Measurements from ENCODE around the gene SPSB1. TPM values are rescaled to one million over a fixed set of nuclear protein-coding genes. Genes with fewer than 3 reads are reported as not detected.
"Not testable (repeated sequence)": the region's sequence is repeated elsewhere in the genome, so short reads cannot be mapped to it uniquely, and the experiment has no call there.

The SPSB1 gene
- total RNA-seq, 2 experiments from 2014 or later: 11.0 to 12.5 TPM

GRCh38 chr1:9384751-9385245 lies 92.1 kb downstream of the SPSB1 start:
- POLR2A ChIA-PET: no interaction called here
- Mint-ChIP-seq H3K27me3 (no peaks in the 10 kb centered on the region), H3K9me3 (no peaks in the 10 kb centered on the region), H3K27ac (no peak overlapping the region), H3K36me3 (no peaks in the 10 kb centered on the region), H3K4me3 (no peak overlapping the region), H3K4me1 (ENCODE audit: low read depth) (peaks cover 8% of the 10 kb centered on the region)
- CTCF ChIA-PET: interaction anchor here (1.5 kb wide), 1 partner anchor 95 kb away, joined by 3 read pairs; no protein-coding TSS in a partner anchor
- intact Hi-C loops (cut with micrococcal nuclease): no loop called here
- DNase-seq: no peak

- CTCF ChIA-PET: interaction anchor here (1.5 kb wide), 1 partner anchor 96 kb away, joined by 3 read pairs; no protein-coding TSS in a partner anchor
- H3K27ac Mint-ChIP-seq: not testable (repeated sequence)
These were observed 92.7 kb downstream of the SPSB1 start for GRCh38 chr1:9385392-9385791.

GRCh38 chr1:9385801-9386573 lies 93.3 kb downstream of the SPSB1 start:
- intact Hi-C loops (cut with micrococcal nuclease): no loop called here
- H3K9me3 Mint-ChIP-seq: no peaks in the 10 kb centered on the region
- H3K36me3 Mint-ChIP-seq: no peaks in the 10 kb centered on the region
- H3K4me3 Mint-ChIP-seq: no peak overlapping the region
- ChIA-PET POLR2A (no interaction called here), CTCF (interaction anchor here (1.5 kb wide), 1 partner anchor 96 kb away, joined by 3 read pairs; no protein-coding TSS in a partner anchor)
- no peak overlapping the region for H3K27ac Mint-ChIP-seq
- H3K4me1 Mint-ChIP-seq (ENCODE audit: low read depth): peaks cover 15% of the 10 kb centered on the region
- peak; percentile 23 for DNase-seq
- H3K27me3 Mint-ChIP-seq: no peaks in the 10 kb centered on the region

More at GRCh38 chr1:9385392-9385791, 92.7 kb downstream of the SPSB1 start:
- H3K9me3 Mint-ChIP-seq; H3K27me3 Mint-ChIP-seq; POLR2A ChIA-PET; DNase-seq; intact Hi-C loops (cut with micrococcal nuclease); H3K4me3 Mint-ChIP-seq; H3K36me3 Mint-ChIP-seq: not testable (repeated sequence)
- peaks cover 12% of the 10 kb centered on the region for H3K4me1 Mint-ChIP-seq (ENCODE audit: low read depth)

GRCh38 chr1:9388335-9389180 lies 95.9 kb downstream of the SPSB1 start:
- Mint-ChIP-seq H3K27ac (no peak overlapping the region), H3K4me3 (no peak overlapping the region), H3K4me1 (ENCODE audit: low read depth) (peaks cover 15% of the 10 kb centered on the region), H3K36me3 (no peaks in the 10 kb centered on the region), H3K9me3 (no peaks in the 10 kb centered on the region), H3K27me3 (no peaks in the 10 kb centered on the region)
- ChIA-PET CTCF (no interaction called here), POLR2A (interaction anchor here (1.6 kb wide), 1 partner anchor 25 kb away, joined by 4 read pairs; no protein-coding TSS in a partner anchor)
- intact Hi-C loops (cut with micrococcal nuclease): no loop called here
- DNase-seq: no peak

- Mint-ChIP-seq H3K27me3 (no peaks in the 10 kb centered on the region), H3K4me3 (no peak overlapping the region), H3K9me3 (peaks cover under 1% of the 10 kb centered on the region), H3K36me3 (no peaks in the 10 kb centered on the region), H3K4me1 (ENCODE audit: low read depth) (peaks cover 15% of the 10 kb centered on the region), H3K27ac (no peak overlapping the region)
- intact Hi-C loops (cut with micrococcal nuclease): no loop called here
- DNase-seq: peak; percentile 45
- ChIA-PET POLR2A (interaction anchor here (1.6 kb wide), 1 partner anchor 23 kb away, joined by 4 read pairs; no protein-coding TSS in a partner anchor), CTCF (no interaction called here)
These were observed 97.3 kb downstream of the SPSB1 start for GRCh38 chr1:9389968-9390367.

DNA sequence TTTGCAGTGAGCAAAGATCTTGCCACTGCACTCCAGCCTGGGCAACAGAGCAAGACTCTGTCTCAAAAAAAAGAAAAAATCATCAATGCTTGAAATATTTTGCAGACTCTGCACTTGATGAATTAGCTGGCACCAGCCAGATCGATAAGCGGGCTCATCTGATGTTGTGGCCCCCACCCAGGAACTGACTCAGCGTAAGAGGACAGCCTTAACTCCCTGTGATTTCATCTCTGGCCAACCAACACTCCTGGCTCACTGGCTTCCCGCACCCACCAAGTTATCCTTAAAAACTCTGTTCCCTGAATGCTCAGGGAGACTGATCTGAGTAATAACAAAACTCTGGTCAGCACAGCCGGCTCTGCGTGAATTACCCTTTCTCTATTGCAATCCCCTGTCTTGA lies 98.9 kb downstream of the SPSB1 start:
- ChIA-PET POLR2A (no interaction called here), CTCF (no interaction called here)
- no peak overlapping the region for H3K27ac Mint-ChIP-seq
- intact Hi-C loops (cut with micrococcal nuclease): no loop called here
- peaks cover 15% of the 10 kb centered on the region for H3K4me1 Mint-ChIP-seq (ENCODE audit: low read depth)
- no peaks in the 10 kb centered on the region for H3K27me3 Mint-ChIP-seq
- no peak for DNase-seq
- H3K9me3 Mint-ChIP-seq: peaks cover 4% of the 10 kb centered on the region
- no peaks in the 10 kb centered on the region for H3K36me3 Mint-ChIP-seq
- no peak overlapping the region for H3K4me3 Mint-ChIP-seq

- H3K36me3 Mint-ChIP-seq: no peaks in the 10 kb centered on the region
- H3K27me3 Mint-ChIP-seq: no peaks in the 10 kb centered on the region
- intact Hi-C loops (cut with micrococcal nuclease): no loop called here
- H3K27ac Mint-ChIP-seq: no peak overlapping the region
- H3K4me1 Mint-ChIP-seq (ENCODE audit: low read depth): peaks cover 11% of the 10 kb centered on the region
- H3K9me3 Mint-ChIP-seq: peaks cover 4% of the 10 kb centered on the region
- POLR2A ChIA-PET: no interaction called here
- H3K4me3 Mint-ChIP-seq: no peak overlapping the region
- DNase-seq: no peak
- CTCF ChIA-PET: interaction anchor here (1.5 kb wide), 1 partner anchor 62 kb away, joined by 4 read pairs; no protein-coding TSS in a partner anchor
These were observed 101.3 kb downstream of the SPSB1 start for GRCh38 chr1:9394010-9394409.

DNA sequence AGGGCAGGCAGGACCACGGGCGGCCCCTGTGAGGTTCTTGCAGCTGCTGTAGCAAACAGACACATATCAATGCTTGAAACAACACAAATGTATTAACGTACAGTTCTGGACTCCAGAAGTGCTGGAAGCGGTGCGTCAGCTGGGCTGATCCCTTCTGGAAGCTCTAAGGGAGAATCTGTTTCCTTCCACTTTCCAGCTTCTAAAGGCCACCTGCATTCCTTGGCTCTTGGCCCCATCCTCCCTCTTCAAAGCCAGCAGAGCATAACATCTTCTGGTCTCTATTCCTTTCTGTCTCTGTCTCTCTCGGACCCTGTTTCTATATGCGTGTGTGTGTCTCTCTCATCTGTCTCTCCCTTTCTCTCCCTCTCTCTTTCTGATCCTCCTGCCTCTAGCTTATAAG lies 102.3 kb downstream of the SPSB1 start:
- no peaks in the 10 kb centered on the region for H3K27me3 Mint-ChIP-seq
- no peak overlapping the region for H3K4me3 Mint-ChIP-seq
- POLR2A ChIA-PET: no interaction called here
- H3K4me1 Mint-ChIP-seq (ENCODE audit: low read depth): peaks cover 5% of the 10 kb centered on the region
- no peak overlapping the region for H3K27ac Mint-ChIP-seq
- peaks cover 4% of the 10 kb centered on the region for H3K9me3 Mint-ChIP-seq
- no peaks in the 10 kb centered on the region for H3K36me3 Mint-ChIP-seq
- CTCF ChIA-PET: interaction anchor here (1.5 kb wide), 1 partner anchor 61 kb away, joined by 4 read pairs; no protein-coding TSS in a partner anchor
- intact Hi-C loops (cut with micrococcal nuclease): no loop called here
- no peak for DNase-seq

DNA sequence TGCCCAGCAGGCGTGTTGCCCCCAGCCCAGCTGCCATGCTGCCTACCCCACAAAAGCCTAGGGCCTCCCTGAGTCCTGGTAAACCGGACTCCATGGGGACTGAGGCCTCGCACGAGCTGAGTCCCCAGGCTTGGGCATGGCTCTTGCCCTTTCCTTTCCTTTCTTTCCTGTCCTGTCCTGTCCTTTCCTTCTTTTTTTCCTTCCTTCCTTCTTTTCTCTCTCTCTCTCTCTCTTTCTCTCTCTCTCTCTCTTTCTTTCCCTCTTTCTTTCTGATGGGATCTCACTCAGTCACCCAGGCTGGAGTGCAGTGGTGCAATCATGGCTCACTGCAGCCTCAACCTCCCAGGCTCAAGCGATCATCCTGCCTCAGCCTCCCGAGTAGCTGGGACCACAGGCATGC lies 104.4 kb downstream of the SPSB1 start:
- intact Hi-C loops (cut with micrococcal nuclease): no loop called here
- CTCF ChIA-PET: no interaction called here

GRCh38 chr1:9397997-9398526 lies 105.4 kb downstream of the SPSB1 start:
- CTCF ChIA-PET: interaction anchor here (0.9 to 1.2 kb wide), 2 partner anchors 108 to 131 kb away, joined by 3 read pairs; no protein-coding TSS in a partner anchor
- no peak overlapping the region for H3K27ac Mint-ChIP-seq
- intact Hi-C loops (cut with micrococcal nuclease): no loop called here
- peaks cover 4% of the 10 kb centered on the region for H3K9me3 Mint-ChIP-seq
- no peaks in the 10 kb centered on the region for H3K27me3 Mint-ChIP-seq
- no peaks in the 10 kb centered on the region for H3K36me3 Mint-ChIP-seq
- DNase-seq: no peak
- POLR2A ChIA-PET: no interaction called here
- no peaks in the 10 kb centered on the region for H3K4me1 Mint-ChIP-seq (ENCODE audit: low read depth)
- no peak overlapping the region for H3K4me3 Mint-ChIP-seq

More for the DNA sequence above, 104.4 kb downstream of the SPSB1 start:
- Mint-ChIP-seq H3K9me3 (peaks cover 4% of the 10 kb centered on the region), H3K36me3 (no peaks in the 10 kb centered on the region), H3K27ac (no peak overlapping the region), H3K4me1 (ENCODE audit: low read depth) (no peaks in the 10 kb centered on the region), H3K4me3 (no peak overlapping the region), H3K27me3 (no peaks in the 10 kb centered on the region)
- no peak for DNase-seq
- POLR2A ChIA-PET: no interaction called here

GRCh38 chr1:9399510-9400424 lies 107.1 kb downstream of the SPSB1 start:
- no peak overlapping the region for H3K4me3 Mint-ChIP-seq
- H3K4me1 Mint-ChIP-seq (ENCODE audit: low read depth): no peaks in the 10 kb centered on the region
- intact Hi-C loops (cut with micrococcal nuclease): no loop called here
- no peaks in the 10 kb centered on the region for H3K36me3 Mint-ChIP-seq
- ChIA-PET POLR2A (interaction anchor here (1.1 kb wide), 1 partner anchor 11 kb away, joined by 3 read pairs; no protein-coding TSS in a partner anchor), CTCF (interaction anchor here (1.1 to 1.4 kb wide), 3 partner anchors 27 to 112 kb away, joined by 3 to 4 read pairs (median 3); no protein-coding TSS in a partner anchor)
- no peaks in the 10 kb centered on the region for H3K27me3 Mint-ChIP-seq
- no peak for DNase-seq
- no peak overlapping the region for H3K27ac Mint-ChIP-seq
- peaks cover 4% of the 10 kb centered on the region for H3K9me3 Mint-ChIP-seq
